SHP77 (cell line): Measurements from ENCODE around the gene SMPD3.
"Not testable (repeated sequence)": the region's sequence is repeated elsewhere in the genome, so short reads cannot be mapped to it uniquely, and the experiment has no call there.

Experiments
- DNase-seq, 2 experiments: peaks; one replicate each; lab custom pipeline; 2025; lab: John Stamatoyannopoulos, UW

The SMPD3 gene

DNA sequence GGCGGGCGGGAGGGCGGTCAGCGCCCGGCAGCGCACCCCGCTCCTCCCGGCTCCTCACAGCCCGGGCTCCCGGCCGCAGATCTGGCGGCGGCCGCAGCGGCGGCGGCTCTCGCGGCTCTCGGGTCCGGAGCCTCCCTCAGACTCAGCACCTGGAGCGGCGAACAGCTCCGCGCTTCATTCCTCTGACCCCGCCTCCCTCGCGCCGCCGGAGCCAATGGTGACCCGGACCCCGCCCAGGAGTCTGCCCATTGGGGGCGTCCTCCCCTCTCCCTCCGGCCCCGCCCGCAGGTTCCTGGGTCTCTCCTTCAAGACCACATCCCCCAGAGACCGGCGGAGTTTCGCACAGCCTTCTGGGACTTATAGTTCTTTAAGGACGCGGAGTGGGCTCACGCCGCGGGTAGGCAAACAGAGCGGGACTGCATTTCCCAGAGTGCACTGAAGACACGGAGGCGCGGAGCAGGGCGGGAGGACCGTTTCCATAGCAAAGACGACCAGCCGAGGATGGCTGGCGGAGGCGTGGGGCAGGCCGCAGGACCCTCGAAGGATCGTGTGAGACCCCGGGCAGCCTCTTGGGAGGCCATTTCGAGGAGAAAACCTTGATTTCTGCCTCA lies at the start of gene SMPD3:
TSS of gene SMPD3 (minus strand) at position 149 of the 611 bp plus-strand sequence. CDS start 76,327 bp downstream, outside the sequence.
- peak; percentile 99 for DNase-seq

DNA sequence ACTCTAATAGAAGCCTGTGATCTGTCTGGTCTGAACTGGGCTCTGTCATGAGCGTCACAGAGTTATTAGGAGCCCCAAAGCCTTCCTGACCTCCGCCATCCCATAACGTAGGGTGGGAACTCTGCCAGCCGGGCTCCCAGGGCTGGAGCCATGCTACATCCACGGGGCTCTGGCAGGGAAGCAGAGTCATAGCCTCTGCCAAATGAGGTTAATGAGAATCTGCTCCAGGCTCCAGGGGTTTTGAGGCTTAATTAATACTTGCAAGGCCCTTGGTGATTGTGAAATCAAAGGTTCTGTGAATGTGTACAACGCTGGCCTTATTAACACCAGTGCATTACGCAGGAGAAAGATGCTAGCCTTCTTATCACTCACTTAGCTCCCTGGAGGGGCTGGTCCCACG lies 48.4 kb upstream of the SMPD3 start:
- no peak for DNase-seq

DNA sequence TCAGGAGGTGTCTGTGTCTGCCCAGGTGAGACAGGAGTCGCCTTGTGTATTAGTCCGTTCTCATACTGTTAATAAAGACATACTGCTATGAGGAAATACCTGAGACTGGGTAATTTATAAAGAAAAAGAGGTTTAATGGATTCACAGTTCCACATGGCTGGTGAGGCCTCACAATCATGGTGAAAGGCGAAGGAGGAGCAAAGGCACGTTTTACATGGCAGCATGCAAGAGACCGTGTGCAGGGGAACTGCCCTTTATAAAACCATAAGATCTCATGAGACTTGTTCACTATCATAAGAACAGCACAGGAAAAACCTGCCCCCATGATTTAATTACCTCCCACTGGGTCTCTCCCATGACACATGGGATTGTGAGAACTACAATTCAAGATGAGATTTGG lies 46.0 kb upstream of the SMPD3 start:
- DNase-seq: not testable (repeated sequence)

DNA sequence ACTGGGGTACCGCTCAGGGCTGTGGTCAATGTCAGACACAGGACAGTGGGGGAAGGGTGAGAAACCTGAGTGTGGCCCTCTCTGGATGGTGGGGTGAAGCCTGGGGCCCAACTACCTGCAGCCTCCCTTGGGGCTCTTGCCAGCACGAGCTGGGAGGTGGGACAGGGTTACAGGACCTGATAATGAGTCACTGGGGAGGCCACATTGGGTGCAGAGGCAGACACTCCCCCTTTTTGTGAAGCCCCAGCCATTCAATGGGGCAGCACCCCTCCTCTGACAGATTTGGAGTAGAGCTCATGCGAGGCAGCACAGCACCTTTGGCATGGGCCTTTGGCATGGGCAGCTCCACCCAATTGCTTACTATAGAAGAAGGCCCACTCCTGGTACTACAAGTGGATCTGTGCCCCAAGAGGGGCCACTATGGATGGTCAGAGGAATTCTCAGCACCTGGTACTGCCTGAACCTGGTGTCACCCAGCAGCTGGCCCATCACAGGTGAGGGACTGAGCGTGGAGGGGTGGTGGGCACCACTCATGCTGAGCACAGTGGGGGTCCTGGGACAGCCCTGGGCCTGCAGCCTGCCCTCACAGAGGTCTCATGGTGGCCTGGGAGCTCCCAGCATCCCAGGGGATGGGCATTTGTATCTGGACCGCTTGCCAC lies 45.2 kb upstream of the SMPD3 start:
- no peak for DNase-seq

DNA sequence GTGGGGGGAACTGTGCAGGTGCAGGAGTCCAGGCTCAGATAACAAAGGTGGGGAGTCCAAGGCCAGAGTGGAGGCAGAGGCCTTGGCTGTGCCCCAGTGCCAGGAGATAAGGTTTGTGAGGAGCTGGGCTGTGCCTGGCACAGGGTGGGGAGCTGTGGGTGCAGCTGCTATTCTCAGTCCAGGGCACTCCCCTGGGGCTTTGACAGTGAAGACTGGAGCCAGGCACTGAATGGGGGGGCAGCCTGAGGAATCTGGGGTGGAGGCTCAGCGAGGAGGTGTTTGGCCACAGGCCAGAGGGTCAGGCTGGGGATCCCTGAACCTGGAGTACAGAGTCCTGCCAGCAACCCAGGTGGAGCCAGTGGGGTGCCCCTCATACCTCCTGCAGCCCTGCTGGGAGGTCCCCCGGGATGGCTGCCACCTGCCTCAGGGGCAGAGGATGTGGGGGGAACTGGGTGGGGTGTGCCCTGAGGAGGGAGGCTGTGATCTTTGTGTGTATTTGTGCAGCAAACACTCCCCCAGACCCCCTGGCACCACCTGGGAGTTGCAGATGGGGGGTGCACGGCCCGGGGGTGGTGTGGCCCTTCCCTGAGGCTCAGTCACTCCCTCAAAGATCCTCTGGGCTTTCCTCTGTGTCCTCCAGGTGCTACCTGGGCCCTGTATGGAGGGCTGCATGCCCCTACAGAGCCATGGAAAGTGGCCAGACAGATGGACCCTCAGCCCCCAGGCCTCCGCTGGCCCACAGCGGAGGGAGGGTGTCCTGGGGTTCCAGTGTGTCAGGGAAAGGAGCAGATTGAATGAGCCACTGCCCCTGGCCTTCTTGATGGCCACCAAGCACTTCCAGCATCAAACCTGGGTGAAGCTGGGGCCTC lies 44.5 kb upstream of the SMPD3 start:
- DNase-seq: no peak

DNA sequence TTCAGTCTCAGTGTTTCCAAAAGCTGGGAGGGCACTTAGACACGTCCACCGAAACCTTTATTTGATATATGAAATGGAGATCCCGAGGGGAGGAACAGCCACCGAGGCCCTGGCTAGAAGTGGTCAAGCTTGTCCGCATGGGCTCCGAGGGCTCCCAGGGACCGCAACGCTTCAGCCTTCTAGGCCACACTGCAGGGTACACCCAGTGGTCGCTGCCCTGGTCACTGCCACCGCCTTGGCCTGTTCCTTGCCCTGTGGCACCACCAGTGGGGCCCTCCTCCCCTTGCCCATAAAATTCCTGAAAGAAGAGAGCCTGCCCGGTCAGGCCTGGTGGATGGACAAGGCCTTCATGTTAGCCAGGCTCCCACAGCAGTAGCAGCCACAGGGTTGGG lies 43.8 kb upstream of the SMPD3 start:
- no peak for DNase-seq

DNA sequence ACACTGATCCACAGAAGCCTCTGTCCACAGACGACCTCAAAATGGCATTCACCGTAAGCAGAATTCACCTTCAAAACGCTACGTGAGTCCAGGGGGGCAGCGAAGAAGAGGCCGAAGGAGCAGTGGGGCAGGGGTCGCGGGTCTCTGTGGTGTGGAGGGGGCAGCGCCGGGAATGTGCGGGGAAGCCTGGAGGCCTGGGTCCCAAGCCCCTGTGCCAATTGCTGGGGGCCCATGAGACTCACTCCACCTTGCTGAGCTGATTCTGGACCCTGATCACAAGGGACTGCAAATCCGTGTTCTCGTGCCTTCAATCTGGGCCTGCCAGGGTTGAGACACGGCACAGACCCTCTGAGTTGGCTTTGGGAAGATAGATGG lies 43.3 kb upstream of the SMPD3 start:
- DNase-seq: no peak

DNA sequence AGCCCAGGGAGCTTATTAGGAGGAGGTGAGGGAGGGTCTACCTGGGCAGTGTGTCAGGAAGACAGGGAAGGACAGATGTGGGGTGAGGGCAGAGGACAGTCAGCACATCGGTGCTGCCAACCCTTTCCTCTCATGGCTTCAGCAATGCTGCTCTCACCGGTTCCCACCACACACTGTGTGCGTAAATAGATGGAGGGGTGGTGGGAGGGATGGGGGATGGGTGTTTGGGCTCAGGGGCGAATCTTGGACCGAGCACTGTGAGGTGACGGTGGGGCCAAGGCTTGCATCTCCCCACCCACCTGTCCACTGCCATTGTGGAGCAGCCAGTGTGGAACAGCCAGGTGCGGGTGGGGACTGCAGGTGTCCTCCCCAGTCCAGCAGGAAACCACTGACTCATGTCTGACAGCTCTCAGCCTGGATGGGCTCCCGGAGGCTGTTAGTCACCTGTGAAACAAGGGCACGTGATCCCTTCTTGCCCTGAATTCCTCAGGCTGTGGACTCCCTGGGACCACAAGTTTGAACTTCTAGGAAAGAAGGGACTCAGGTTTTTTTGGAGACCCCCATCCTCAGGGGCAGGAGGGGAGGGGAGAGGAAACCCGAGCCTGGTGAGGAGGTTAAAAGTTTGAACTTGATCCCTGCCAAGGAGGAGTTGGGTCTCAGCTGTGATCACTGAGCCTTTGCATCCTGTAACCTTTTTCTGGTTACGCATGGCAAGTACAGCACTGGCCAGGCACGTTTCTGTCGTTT lies 42.7 kb upstream of the SMPD3 start:
- no peak for DNase-seq

DNA sequence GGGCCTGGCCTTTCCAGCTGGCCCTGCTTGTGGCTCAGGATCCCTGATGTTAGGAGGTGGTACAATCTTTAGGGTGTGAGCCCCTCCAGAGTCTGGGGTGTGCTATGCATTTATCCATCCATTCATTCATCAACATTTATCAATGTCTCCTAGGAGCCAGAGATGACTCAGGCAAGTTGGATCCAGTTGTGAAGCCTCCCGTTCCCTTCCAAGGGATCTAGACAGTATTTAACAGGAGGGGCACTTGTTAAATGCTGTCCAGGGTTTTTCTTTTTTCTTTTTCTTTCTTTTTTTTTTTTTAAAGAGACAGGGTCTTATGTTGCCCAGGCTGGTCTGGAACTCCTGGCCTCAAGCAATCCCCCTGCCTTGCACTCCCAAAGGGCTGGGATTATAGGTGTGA lies 42.0 kb upstream of the SMPD3 start:
- no peak for DNase-seq

DNA sequence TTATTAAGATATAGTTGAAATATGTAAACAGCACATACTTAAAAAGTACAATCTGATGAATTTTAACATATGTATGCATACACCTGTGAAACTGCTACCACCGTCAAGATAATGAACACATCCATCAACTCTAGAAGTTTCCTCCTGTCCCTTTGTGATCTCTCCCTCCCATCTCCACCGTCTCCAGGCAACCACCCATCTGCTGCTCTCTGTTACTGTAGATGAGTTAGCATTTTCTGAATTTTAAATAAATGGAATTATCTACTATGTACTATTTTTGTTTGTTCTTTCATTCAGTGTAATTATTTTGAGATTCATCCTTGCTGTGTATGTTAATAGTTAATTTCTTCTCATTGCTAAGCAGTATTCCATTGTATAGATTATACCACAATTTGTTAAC lies 40.2 kb upstream of the SMPD3 start:
- no peak for DNase-seq

DNA sequence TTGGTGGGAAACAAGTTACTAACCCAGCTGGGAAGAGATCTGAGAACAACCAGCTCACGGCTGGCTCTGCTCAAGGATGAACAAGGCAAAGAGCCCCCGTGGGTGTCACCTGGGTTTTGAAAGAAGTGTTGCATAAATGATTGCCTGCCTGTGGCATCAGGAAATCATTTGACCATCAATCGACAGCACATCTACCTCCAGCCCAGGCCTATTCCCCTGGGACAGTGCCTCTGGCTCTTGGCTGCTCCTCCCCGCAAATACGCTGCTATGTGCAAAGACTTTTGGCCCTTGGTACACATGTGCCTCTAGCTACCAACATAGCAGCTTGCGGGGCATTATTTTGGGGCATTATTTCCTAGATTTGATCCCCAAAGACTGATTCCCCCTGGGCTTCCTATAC lies 39.4 kb upstream of the SMPD3 start:
- DNase-seq: no peak

DNA sequence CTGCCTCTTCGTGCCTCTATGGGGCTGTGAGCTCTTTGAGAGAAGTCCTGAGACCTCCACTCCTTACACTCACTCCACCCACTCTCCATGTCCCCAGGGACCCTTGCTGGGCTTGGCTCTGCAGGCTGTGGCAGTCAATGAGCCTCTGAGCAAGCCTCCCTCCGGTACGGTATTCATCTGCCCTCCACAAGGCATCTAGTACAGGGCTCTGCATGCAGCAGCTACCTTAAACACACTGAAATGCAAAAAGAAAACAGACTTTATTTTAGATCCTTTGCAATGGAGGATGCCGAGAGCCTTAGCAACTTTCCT lies 38.9 kb upstream of the SMPD3 start:
- no peak for DNase-seq

DNA sequence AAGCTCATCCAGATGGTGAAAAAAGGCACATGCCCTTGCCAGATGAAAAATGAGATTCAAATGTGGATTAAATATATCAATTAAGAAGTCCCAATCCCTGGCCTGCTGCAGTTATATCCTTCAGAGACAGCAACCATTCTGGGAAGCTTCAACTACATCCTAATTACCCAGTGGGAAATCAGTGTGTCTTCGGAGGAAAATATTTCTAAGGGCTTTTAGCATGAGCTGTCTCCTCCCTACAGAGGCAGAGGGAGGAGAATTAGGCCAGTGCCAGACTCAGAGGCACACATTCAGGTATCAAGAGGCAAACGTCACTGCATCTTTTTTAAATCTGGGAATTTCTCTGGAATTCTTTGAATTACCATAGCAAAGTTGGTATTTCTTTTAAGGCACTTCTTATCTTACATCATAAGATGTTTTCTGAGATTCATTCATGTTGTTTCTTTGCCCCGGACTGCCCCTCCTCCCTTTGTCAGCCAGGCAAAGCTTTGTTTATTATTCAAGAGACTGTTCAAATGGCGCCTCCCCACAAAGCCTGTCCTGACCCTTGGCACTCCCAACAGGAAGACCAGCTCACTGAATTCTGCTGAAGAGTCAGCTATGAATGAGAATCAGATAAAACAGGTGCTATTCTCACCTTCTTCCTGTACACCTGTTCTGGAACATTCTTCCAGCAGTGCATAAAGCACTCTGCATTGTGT lies 38.3 kb upstream of the SMPD3 start:
- no peak for DNase-seq

DNA sequence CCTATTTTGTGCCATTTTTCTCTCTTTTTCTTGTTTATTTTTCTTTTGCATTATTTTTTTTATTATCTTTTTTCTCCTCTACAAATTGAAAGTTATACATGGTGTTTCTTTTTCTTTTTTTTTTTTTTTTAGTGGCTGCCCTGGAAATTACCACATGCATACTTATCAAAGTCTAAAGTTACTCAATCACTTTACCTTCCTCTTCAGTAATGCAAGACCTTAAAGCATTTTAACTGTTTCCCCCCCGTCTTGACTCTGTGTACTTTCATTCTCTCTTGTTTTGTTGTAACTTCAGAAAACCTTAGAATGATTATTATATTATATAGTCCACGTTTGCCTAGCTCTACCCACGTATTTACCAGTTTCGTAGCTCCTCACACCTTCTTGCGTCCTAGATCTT lies 33.3 kb upstream of the SMPD3 start:
- no peak for DNase-seq

DNA sequence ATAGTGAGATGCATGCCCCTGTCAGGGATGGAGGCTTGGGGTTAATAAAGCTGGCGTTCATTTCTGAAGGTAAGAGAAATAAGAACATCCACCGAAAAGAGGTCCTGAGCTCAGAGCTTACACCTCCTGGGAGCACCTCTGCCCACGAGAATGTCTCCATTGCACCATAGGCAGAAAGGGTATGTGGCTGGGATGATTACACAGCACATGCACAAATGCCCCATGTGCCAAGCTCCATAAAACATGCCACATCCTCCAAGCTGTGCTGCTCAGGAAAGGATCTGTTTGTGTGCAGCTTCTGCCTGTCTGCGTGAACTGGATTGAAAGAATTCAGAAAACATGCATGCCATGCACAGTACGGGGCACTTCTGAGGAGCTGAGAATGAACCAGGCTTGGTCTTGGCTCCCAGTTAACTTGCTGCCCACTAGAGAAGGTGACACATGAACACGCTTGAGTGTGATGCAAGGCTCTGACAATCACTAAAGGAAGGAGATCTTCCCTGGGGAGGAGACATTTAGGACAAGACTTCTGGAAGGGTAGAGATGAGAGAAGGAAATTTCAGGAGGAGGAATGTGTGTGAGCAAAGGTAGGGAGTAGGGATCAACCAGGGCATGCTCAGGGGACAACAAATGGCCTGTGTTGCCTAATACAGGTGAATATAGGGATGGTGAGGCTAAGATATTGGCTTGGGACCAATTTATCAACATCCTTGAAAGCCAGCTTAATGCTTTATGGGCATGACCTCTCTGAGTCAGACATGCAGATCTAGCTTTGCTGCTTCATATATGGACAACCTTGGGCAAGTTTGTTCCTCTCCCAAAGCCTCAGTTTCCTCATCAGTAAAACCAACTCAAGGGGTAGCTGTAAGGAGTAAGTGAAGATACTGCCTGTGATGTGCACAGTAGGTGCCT lies 32.0 kb upstream of the SMPD3 start:
- DNase-seq: no peak

DNA sequence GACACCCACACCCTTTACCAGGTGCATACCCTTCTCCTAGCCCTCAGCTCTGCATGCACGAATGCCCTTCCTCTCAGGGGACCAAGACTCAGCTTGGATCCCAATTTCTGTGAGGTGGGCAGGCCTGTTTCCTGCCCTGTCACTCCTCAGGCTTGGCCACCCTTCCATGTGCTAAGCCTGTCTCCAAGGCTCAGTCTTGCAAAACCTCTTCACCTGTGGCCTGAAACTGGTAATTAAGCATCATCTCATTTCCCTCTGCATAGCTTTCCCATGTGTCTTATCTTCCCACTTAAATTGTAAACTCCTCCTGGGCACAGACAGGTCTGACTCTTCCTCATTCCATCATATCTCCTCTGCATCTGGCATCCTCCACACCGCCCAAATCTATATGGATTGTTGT lies 31.0 kb upstream of the SMPD3 start:
- DNase-seq: no peak

DNA sequence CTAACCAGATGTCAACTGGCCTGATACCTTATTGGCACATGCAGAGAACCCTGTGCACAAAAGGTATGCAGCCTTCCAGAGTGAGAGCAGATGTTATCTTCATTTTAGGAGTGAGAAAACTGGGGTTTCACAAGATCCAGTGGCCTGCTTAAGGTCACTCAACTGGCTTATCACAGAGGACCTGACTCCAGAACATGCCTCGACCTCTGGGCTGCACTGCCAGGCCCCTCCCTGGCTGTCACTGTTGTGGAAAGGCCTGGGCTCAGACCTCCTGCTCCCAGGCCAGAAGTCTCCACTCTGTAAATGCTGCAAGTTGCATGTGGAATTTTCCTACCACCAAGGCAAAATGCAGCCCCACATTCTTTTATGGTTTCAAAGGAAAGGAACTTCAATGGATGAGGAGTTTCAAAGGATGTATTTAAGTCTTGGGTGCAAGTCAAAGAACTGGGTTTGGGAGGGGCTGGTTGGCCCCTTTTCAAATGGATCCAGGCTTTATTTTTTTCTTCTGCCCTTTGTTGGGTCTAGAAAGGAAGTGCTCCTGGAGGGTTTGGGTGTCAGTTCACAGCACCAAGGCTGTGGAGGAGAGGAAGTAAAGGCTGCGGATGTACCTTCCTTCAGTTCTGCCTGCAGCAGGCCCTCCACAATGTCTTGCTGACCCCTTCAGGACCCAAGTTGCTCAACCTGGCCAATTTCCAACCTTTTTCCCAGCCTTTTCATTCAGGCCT lies 30.4 kb upstream of the SMPD3 start:
- no peak for DNase-seq

DNA sequence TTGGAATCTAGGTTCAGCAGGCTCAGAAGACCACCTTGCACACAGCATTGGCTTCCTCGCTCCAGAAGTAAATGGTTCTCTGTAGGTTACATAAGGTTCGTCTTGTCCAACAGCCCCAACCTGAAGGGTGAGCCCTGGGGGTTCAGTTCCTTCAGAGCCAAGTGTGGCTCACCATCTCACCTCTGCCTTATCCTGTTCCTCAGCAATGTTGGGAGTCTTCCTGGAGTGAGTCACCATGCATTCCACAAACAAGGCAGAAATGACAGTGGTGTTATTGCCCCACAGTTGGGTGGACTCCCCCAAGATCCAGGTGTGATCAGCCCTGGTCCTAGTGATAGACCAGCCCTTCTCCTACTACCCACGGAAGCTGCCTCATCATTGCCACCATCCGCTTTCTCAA lies 26.8 kb upstream of the SMPD3 start:
- no peak for DNase-seq

DNA sequence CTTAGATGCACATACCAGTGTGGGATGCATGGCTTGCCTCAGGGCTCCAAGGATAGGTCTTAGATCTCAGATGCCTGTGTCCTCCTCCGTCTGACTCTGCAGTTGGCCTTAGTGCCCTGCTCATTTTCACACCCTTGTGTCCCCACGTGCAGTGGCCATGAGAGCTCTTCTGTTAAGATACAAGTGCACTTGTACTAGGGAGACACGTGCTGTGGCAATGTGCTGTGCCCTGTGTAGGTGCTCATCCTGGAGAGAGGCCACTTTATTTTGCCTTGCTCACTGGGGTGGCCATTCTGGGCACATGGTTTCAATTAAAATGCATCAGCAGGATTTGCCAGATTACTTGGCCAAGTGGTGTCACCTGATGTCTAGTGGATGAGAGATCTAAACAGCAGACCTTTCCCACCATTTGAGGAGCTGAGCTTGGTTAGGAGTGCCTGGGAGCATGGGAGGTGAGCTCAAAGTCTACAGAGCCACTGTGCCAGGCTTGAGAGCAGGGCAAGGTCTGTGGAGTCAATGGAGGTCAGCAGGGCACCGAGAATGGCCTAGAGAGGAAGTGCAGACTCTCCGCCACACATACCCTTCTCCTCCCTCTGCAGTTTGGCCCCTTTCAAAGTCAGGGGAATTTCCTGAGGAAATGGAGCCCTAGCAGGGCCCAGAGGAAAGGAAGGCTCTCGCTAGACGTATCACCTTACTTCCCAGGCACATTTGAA lies 25.2 kb upstream of the SMPD3 start:
- DNase-seq: no peak

DNA sequence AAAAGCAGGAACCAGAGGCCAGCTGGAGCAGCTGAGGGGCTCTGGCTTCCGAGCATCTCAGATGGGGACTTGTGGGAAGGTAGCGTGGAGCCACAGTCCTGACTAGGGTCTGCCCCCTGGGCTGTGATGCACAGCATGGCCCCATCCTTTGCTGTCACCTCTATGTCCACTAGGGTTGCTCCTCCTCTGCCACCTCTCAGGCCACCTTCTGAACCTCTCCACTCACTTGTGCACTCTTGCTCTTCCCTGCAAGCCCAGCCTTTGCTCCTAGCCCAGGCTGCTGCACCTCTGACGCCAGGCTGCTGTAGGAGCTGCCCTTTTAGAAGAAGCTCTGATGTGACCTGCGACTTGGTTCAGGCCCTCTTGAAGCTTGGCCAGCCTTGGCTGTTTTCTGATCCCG lies 24.3 kb upstream of the SMPD3 start:
- no peak for DNase-seq
